ENCODE data around the gene SH3BP4. TPM values are rescaled to one million over a fixed set of nuclear protein-coding genes. Genes with fewer than 3 reads are reported as not detected.

Gene SH3BP4
- total RNA-seq, 1 donor from 2014 or later = 9.6 TPM

GRCh38 chr2:234995332-234996068 is 43.7 kb downstream of the SH3BP4 start:
- H3K9me3 ChIP-seq (replicated peaks) = no peaks in the 10 kb centered on the region
- no peaks in the 10 kb centered on the region for H3K27me3 ChIP-seq (ENCODE audit: low read depth)
- no peak overlapping the region for H3K4me3 ChIP-seq
- H3K4me1 ChIP-seq = peaks cover 32% of the 10 kb centered on the region
- intact Hi-C loops (cut with micrococcal nuclease) = no loop called here
- no peak for DNase-seq
- H3K27ac ChIP-seq (replicated peaks) = no peak overlapping the region
- no peak for TF ChIP-seq CTCF (IDR thresholded peaks at IDR 0.05; ENCODE audit: borderline replicate concordance)
- peaks cover 8% of the 10 kb centered on the region for H3K36me3 ChIP-seq

GRCh38 chr2:234996069-234996940 is 44.5 kb downstream of the SH3BP4 start:
- no peak for DNase-seq
- no peaks in the 10 kb centered on the region for H3K9me3 ChIP-seq (replicated peaks)
- H3K4me1 ChIP-seq = peaks cover 37% of the 10 kb centered on the region
- no peak overlapping the region for H3K27ac ChIP-seq (replicated peaks)
- H3K4me3 ChIP-seq = no peak overlapping the region
- H3K27me3 ChIP-seq (ENCODE audit: low read depth) = no peaks in the 10 kb centered on the region
- TF ChIP-seq CTCF (IDR thresholded peaks at IDR 0.05; ENCODE audit: borderline replicate concordance) = no peak
- intact Hi-C loops (cut with micrococcal nuclease) = no loop called here
- H3K36me3 ChIP-seq = peaks cover 8% of the 10 kb centered on the region

GRCh38 chr2:234996941-234997270 is 45.1 kb downstream of the SH3BP4 start:
- Histone ChIP-seq H3K36me3 (peaks cover 8% of the 10 kb centered on the region), H3K27me3 (ENCODE audit: low read depth) (no peaks in the 10 kb centered on the region), H3K9me3 (replicated peaks) (no peaks in the 10 kb centered on the region), H3K4me3 (no peak overlapping the region), H3K4me1 (peaks cover 36% of the 10 kb centered on the region), H3K27ac (replicated peaks) (no peak overlapping the region)
- DNase-seq = no peak
- intact Hi-C loops (cut with micrococcal nuclease) = no loop called here
- TF ChIP-seq CTCF (IDR thresholded peaks at IDR 0.05; ENCODE audit: borderline replicate concordance) = no peak

- Histone ChIP-seq H3K9me3 (replicated peaks) (no peaks in the 10 kb centered on the region), H3K36me3 (peaks cover 8% of the 10 kb centered on the region), H3K4me3 (no peak overlapping the region), H3K27ac (replicated peaks) (no peak overlapping the region), H3K27me3 (ENCODE audit: low read depth) (no peaks in the 10 kb centered on the region), H3K4me1 (peaks cover 31% of the 10 kb centered on the region)
- DNase-seq = no peak
- intact Hi-C loops (cut with micrococcal nuclease) = no loop called here
- no peak for TF ChIP-seq CTCF (IDR thresholded peaks at IDR 0.05; ENCODE audit: borderline replicate concordance)
Measured at GRCh38 chr2:234997389-234997788, 45.6 kb downstream of the SH3BP4 start.

GRCh38 chr2:234998404-234999211 is 46.8 kb downstream of the SH3BP4 start:
- no peak for TF ChIP-seq CTCF (IDR thresholded peaks at IDR 0.05; ENCODE audit: borderline replicate concordance)
- intact Hi-C loops (cut with micrococcal nuclease) = no loop called here
- H3K4me3 ChIP-seq = no peak overlapping the region
- DNase-seq = no peak
- H3K36me3 ChIP-seq = peaks cover 8% of the 10 kb centered on the region
- H3K27me3 ChIP-seq (ENCODE audit: low read depth) = no peaks in the 10 kb centered on the region
- no peak overlapping the region for H3K27ac ChIP-seq (replicated peaks)
- H3K4me1 ChIP-seq = peaks cover 30% of the 10 kb centered on the region
- H3K9me3 ChIP-seq (replicated peaks) = no peaks in the 10 kb centered on the region
